DND-41 (cell line): Measurements from ENCODE around the gene AIM2.

Experiments
- EZH2 ChIP-seq: IDR thresholded peaks from 3 replicates; pipeline ENCODE4 v1.6.1; 2012; ENCODE audit warnings: borderline replicate concordance, low read depth, mild to moderate bottlenecking, moderate library complexity, low read length, inconsistent platforms; ENCODE audit not compliant: severe bottlenecking
- TF ChIP-seq, protein P1 (sequence below): IDR thresholded peaks from 2 replicates; pipeline ENCODE4 v1.5.1; 2012; ENCODE audit warnings: borderline replicate concordance, low read length, moderate library complexity, mild to moderate bottlenecking; ENCODE audit not compliant: poor library complexity, severe bottlenecking; ENCODE audit errors: extremely low read depth

- TF ChIP-seq, protein P1, sequence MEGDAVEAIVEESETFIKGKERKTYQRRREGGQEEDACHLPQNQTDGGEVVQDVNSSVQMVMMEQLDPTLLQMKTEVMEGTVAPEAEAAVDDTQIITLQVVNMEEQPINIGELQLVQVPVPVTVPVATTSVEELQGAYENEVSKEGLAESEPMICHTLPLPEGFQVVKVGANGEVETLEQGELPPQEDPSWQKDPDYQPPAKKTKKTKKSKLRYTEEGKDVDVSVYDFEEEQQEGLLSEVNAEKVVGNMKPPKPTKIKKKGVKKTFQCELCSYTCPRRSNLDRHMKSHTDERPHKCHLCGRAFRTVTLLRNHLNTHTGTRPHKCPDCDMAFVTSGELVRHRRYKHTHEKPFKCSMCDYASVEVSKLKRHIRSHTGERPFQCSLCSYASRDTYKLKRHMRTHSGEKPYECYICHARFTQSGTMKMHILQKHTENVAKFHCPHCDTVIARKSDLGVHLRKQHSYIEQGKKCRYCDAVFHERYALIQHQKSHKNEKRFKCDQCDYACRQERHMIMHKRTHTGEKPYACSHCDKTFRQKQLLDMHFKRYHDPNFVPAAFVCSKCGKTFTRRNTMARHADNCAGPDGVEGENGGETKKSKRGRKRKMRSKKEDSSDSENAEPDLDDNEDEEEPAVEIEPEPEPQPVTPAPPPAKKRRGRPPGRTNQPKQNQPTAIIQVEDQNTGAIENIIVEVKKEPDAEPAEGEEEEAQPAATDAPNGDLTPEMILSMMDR: no peak
- TF ChIP-seq EZH2: no peak
These were observed 25.1 kb downstream of the AIM2 start for GRCh38 chr1:159051436-159051835.
